CD1c-positive myeloid dendritic cell (primary cell): Measurements from ENCODE around the gene CST9.

Experiments used
- DNase-seq: peaks from one replicate; pipeline ENCODE4 v3.0.0-alpha.2; 2016; ENCODE audit errors: extremely low spot score

CST9 gene, protein sequence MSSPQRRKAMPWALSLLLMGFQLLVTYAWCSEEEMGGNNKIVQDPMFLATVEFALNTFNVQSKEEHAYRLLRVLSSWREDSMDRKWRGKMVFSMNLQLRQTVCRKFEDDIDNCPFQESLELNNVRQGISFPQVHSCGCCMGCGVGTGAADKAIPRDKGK

DNA sequence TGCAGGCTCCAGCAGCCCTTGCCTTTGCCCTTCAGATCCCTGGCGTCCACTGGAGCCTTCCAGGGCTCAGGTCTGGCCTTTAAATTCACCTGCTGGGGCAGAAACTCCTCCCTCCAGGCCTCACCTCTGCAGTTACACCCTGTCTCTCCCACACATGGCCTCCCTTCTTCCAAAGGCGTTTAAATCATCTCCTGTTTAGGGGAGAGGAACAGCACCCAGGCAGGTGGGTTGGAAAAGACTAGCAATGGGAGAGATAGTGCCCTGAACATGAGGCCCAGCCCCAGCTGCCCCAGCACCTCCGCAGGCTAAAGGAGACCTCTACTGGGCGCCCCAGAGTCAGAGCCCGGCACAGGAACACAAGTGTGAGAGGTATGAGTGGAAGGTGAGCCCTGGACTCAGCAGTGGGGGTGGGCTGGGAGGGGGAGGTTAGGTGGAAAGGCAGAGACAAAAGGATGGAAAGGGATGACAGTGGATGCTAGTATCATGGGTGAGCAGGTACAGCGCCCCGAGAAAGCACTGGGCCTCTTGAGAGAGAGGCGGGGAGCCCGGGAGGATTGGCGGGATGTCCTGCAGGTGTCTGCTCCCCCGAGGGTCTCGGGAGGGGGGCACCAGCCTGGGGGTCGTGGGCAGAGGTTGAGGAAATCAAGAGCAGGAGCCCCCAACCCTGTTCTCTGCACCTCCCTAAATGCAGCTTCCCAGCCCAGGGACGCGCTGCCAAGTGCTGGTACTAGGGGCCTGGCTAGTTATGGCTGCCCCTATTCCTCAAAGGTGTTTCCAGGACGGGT is at the start of gene CST9:
Gene CST9 (minus strand): TSS at position 51 of the 785 bp plus-strand sequence. CDS start 53 bp downstream, outside the sequence.
- DNase-seq = no peak

DNA sequence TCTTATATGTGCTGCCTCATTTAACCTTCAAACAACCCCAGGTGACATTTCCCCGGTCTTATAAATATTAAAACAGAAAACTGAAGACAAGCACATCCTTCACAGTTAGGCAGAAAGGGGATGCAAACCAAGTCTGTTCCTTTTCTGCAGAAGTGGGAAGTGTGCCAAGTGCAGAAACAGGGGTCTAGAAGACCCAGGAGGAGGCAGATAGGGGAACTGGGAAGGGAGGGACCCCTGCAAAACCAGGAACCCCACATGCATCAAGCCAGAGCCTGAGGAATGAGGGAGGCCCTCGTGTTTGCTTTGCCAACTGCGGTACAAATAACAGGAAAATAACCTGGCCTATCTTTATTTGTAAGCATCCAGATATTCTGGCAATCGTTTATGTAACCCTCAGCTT is 49.0 kb upstream of the CST9 start:
- peak; percentile 86 for DNase-seq

DNA sequence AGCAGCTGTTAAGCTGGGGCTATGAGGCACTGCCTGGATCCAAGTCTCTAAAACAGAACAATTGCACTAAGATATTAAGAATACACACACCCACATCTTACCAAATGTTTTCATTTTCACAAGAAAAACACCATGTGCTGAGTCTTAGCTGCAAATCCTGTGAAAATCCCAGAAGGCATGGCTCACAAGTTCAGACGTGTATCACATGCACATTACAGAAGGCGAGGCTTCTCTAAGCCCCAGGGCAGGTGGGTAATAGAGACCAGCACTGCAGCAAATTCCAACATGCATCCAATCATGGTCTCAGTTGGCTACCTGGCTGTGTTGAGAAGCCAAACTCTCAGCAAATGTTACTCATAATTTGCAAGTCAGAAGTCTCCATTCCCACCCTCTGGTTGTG is 48.3 kb upstream of the CST9 start:
- DNase-seq = no peak

DNA sequence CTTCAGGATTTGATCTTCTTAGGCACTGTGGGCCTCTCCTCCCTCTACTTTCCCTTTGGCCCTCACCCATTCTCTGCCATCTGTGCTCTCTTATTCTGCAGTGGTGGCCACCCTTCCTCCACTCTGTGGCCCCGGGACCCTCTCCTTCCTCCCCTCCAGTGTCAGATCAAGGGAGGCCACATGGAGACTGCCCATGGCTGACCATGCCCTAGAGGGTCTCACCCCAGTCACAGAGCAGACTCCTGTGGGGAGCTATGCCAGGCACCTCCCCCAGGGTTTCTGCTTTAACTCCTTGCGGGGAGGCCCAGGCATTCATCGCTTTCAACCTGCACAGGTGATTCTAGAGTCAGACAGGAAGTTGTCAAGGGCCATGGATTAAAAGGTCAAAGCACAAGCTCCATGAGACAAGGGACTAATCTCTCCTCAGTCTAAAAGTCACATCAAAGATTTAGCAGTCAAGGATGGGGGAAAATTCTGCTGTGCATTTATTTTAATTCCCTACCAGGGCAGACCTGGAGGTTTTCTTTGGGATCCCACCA is 47.8 kb upstream of the CST9 start:
- DNase-seq = no peak

DNA sequence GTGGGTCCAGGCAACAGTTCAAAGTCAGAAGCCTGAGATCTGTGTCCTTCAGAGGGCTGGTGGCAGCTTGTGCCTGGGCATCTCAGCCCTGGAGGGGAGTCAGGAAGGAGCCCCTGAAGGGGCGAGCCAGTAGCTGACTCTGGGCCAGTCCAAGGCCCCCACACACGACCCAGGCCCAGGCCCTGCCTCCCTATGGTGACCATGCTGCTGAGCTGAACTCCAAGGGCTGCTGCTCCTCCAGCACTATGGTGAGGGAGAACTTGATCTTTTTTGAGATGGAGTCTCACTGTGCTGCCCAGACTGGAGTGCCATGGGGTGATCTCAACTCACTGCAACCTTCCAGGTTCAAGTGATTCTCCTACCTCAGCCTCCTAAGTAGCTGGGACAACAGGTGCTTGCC is 47.2 kb upstream of the CST9 start:
- no peak for DNase-seq

DNA sequence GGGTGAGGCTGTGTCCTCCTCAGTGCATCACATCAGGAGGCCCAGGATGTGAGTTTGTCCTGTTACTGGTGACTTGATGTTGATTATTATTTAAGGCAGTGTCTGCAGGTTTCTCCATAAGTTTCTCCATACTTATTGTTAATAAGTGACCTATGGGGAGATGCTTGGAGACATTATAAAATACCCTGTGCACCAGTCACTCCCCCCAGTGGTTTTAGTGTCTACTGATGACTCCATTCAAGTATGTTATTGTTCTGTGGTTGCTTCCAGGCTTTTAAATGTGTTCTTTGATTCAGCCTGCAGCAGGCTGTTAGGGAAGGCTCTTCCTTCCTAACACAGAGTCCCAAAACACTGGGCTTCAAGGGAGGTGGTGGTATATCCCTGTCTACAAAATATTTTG is 46.7 kb upstream of the CST9 start:
- no peak for DNase-seq

DNA sequence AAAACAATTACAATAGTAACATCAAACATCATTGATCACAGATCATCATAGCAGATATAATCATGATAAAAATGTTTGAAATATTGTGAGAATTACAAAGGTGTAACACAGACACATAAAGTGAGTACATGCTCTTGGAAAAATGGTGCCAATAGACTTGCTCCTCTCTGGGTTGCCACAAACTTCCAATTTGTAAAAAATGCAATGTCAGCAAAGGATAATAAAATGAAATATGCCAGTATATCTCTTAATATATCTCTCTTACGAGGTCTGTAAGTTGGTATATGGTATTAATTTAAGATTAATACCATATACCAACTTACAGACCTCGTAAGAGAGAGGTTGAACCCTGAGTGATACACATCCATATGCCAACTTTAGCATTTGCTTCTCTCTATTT is 45.4 kb upstream of the CST9 start:
- no peak for DNase-seq

DNA sequence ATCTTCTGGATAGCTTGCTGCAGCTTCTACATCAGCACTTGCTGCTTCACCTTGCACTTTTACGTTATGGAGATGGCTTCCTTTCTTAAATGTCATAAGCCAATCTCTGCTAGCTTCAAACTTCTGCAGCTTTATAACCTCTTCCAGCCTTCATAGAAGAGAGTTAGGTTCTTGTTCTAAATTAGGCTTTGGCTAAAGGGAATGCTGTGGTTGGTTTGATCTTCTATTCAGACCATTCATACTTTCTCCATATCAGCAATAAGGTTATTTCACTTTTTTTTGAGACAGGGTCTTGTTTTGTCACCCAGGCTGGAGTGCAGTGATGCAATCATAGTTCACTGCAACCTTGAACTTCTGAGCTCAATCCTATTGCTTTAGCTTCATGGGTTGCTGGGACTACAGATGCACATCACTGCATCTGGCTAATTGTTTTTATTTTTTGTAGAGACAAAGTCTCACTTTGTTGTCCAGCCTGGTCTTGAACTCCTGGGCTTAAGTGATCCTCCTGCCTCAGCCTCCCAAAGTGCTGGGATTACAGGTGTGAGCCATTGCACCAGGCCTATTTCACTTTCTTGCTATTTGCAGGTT is 44.2 kb upstream of the CST9 start:
- no peak for DNase-seq

DNA sequence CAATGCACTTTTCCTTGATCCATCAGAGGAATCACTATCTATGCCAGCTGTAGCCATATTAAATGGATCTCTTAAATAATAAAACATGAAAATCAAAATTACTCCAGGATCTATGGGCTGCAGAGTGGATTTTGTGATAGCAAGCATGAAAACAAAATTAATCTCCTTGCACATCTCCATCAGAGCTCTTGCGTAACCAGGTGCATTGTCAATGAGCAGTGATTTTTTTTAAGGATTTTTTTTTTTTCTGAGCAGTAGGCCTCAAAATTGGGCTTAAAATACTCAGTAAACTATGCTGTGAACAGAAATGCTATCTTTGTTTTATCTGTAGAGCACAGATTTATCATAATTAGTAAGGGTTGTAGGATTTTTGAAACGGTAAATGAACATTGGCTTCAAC is 43.5 kb upstream of the CST9 start:
- no peak for DNase-seq

DNA sequence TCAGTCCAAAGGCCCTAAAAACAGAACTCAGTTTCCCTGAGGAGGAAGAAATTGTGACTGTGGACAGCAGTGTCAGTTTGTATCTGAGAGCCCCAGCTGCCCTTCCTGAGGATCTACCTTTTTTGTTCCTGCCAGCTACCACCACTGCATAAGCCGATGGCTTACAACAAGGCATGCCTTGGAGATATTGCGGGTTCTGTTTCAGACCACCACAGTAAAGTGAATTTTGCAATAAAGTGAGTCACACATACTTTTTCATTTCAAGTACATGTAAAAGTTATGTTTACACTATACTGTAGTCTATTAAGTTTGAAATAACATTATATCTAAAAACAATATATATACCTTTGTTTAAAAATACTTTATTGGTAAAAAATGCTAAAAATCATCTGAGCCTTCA is 41.6 kb upstream of the CST9 start:
- no peak for DNase-seq

DNA sequence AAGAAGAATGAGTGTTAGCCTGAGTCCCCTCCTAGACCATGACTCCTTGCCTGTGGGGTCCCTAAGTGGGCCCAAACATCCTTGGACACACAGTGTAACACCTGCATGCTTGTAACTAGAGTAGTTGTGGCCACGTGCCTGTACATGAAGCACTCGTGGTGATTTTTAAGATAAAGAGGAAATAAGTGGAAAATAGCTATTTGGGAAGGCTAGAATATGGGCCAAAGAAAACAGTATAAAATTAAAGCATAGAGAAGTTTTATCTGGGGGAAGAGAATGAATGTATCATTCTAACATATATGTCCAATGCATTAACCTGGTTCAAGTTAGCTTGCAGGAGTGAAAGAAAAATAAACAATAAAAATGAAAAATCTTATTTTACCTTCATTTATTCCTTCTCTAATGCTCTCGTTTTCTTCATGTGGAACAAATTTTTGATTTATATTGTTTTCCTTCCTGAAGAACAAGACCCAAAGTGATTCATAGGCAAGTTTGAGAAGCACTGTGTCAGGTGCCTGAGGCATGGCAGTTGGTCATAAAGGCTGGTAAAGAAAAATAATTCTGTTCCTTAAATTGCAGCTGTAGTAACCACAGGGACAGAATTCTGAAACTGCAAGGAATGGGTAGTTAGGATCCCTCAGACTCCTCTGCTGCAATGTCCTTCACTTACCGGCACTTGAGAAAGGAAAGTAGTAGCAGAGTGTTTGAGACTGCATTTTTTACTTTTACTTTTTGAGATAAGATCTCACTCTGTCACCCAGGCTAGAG is 40.6 kb upstream of the CST9 start:
- peak; percentile 70 for DNase-seq

DNA sequence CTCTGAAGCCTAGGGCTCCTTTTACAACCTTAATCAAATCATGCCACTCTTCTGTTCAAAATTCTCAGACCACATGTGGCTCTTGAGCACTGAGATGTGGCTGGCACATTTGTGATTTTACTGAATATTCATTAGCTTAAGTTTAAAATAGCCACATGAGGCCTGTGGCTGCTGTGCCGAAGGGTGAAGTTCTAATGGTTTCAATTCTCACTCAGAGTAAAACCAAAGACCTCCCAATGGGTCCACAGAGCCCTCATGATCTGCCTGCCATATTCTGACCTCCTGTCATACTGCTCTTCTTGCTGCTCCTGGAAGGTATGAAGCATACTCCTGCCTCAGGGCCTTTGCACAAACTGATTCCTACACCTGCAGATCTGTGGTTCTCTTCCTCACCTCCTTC is 39.9 kb upstream of the CST9 start:
- no peak for DNase-seq

DNA sequence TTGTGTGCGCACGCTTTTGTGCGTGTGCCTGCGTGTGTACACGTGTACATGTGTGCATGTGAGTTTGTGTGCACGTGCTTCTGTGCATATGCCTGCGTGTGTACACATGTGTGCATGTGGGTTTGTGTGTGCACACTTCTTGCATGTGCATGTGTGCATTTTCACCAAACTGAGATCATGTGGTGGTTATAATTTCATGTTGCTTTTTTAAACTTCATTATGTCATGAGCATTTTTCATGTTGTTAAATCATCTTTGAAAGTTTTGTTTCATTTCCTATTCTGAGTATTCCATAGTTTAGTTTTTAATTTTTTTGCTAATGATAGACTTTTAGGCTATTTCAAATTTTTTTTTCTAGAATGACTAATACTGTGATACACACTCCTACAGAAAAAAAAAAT is 38.4 kb upstream of the CST9 start:
- peak; percentile 71 for DNase-seq

DNA sequence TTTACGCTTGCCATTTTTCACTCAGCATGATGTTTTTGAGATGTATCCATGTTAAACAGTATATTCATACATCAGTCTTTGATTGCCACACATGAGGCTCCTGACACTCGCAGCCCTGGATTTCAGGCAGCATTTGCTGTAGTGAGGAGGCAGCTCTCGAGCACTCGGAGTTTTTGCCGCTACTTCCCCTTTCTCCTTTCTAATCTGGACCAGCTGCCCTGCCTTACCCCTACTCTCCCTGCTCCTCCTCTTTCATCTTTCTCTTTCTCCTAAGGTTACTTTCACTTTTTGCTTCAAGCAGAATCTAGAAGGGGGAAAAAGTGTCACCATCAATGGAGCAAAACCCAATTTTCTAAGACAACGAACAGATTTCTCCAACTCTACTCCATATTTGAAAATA is 37.9 kb upstream of the CST9 start:
- DNase-seq = peak; percentile 64

DNA sequence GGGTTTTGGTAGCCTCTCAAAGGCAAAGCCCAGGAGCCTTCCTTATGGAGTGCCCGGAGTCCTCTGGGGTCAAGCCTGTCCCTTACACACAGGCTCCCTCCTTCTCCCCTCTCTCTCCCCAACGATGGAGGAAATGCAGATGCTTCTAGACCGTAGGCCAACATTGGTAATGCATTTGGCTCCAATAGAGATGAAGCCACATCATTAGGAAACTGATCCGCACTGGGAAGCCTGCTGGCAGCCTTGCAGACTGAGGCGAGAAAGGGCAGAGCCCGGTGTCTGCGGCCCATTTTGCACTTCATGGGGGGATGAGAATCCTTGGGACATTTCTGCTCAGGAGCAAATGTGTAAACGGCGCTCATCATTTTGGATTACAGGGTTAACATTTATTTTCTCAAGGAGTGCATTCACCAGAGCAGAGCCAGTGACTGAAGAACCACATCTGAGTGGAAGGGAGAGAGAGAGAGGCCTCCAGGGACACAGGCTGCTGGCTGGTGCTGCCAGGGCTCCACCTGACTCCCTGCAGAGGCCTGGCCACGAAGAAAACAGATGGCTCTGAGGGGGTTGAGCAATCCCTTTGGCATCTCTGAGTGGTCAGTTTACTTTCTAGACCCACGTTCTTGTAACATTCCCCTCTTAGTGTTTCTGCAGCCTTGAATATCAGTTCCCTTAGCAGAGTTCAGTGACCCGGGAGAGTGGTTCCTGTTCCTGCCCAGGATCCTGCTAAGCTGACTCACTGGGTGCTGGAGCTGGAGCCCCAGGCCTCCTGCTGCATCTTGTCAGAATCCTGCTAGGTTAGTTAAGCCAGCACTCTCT is 36.4 kb upstream of the CST9 start:
- DNase-seq = peak; percentile 78

DNA sequence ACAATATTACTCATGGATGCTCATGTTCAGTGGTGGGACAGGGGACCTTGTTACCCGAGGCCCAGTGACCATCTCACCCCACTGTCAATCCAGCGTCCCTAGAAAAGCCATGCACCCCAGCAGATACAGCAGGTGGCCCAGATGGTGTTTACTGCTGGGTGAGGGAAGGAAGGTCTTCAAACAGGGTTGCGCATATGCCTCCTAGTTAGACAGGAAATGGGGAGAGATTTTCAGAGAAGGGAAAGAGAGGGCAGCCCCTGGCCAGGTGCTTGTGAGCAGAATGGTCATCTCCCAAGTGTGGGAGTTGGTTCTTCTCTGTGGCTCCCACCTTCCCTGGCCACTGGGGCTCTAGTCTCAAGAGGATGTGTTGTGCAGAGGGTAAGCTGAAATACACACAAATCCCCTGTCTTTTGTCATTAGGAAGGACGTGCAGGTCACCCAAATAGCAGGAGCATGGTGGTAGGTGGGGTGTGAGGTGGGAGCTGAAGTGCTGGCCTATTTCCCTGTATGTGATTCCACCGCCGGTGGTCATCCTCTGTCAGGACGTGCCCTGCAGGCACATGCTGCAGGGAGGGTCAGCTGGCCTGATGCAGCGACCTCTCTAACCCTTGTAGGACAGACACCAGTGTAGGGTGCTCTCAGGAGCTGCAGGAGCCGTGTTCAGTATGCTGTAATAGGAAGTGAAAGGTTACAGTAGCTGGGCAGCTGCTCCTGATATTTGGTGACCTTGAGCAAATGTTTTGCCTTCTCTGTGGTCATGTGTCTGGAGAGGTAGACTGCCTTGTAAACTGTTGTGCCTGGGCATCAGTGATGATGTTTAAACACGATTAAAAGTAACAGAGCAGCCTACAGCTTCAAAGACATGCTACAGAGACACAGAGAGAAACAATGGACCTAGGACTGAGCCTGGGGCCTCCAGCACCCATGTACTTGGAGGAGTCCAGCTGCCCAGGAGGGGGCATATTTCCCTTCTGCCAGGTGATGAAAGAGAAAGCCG is 35.3 kb upstream of the CST9 start:
- no peak for DNase-seq

DNA sequence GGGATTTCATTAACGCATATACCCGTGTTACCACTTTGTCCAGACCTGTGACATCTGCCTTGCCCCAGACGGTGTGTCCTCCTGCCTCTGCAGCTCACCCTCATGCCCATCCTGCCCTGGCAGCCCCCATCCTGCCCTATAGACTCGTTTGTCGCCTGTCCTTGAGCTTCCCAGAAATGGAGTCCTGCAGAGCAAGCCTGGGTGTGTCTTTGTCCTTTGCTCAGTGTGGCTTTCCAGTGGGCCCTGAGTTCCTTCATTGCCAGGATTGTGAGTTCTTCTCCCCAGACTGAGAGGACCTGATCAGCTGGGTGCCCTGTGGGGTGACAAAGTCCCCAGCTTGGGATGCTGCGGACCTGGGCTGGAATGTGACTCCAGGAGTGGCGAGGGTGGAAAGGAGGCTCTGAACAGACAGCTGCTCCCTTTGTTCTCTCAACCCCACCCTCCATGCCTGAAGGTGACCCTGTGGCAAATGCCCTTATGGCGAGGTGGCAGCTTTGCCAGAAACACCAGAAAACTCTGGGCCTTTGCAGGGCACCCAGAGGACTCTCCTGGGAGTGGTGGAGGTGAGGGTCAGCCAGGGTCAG is 34.4 kb upstream of the CST9 start:
- DNase-seq = no peak

DNA sequence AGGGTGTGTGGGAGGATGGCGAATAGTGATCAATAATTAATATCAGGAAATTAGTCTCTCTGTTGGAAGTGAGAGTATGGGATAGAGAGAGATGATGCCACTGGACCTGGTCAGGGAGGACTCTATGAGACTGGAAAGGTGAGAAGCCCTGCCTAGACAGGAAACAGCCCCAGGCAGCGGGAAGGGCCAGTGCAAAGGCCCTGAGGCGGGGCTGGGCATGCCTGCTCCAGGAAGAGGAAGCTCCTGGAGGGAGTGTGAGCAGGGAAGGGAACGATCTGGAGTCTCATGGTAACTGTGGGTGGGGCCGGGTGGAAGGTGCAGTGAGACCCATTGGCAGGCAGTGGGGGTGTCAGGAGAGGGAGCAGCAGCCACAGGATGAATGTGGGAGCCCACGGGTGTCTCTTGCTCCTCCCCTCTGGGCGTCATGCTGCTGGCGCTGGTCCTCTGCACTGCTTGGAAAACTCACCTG is 33.8 kb upstream of the CST9 start:
- DNase-seq = peak; percentile 32

DNA sequence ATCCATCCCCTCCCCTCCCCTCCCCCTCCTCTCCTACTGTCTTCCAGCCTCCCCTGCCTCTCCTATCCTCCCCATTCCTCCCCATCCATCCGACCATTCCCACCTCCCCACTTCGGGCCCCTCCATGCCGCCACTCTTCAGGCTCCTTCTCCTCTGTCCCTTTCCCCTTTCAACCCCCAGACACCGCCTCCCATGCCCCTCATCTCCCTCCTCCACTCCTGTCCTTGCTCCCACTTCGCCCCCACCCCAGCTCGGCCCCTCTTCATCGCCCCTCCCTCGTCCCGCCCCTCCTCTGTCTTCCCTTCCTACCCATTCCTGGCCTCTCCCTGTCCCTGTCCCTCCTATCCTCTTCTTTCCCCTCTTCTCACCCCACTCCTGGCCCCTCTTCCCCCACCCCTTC is 32.6 kb upstream of the CST9 start:
- no peak for DNase-seq
